HepG2 (cell line): ENCODE results near the gene PIKFYVE. TPM values are rescaled to one million over a fixed set of nuclear protein-coding genes. Genes with fewer than 3 reads are reported as not detected.
A peak's percentile ranks its signal among the peaks of the same experiment; 100 is the strongest.

Experiments
- AGO2 ChIP-seq: fragments of 200-400 bp; formaldehyde crosslinking; optimal IDR thresholded peaks from 2 replicates; pipeline ENCODE3; 2017; ENCODE audit warnings: mild to moderate bottlenecking, low read depth, low read length, moderate library complexity
- DNMT3B ChIP-seq: conservative IDR thresholded peaks from 2 replicates; pipeline ENCODE4 v1.6.1; 2016; ENCODE audit warnings: missing biosample characterization, control low read depth
- ELF3 ChIP-seq: IDR thresholded peaks from 2 replicates; pipeline ENCODE4 v1.6.1; 2016; ENCODE audit warnings: missing genetic modification reagents, missing compliant biosample characterization
- HCFC1 ChIP-seq: fragments of 150-350 bp; IDR thresholded peaks from 2 replicates; pipeline ENCODE4 v1.6.1; 2014; ENCODE audit warnings: low read depth, low read length
- MEIS2 ChIP-seq: sonication (generic); formaldehyde crosslinking; IDR thresholded peaks from 2 replicates; pipeline ENCODE4 v1.9.0; 2021; ENCODE audit warnings: mild to moderate bottlenecking, missing genetic modification reagents
- NFKBIZ ChIP-seq: IDR thresholded peaks from 2 replicates; pipeline ENCODE4 v1.6.1; 2018; ENCODE audit warnings: missing genetic modification reagents, missing compliant biosample characterization
- PRDM10 ChIP-seq: sonication (generic); formaldehyde crosslinking; IDR thresholded peaks from 2 replicates; pipeline ENCODE4 v1.4.0; 2020; ENCODE audit warnings: low read depth, missing genetic modification reagents
- RARG ChIP-seq: sonication (generic); formaldehyde crosslinking; IDR thresholded peaks from 2 replicates; pipeline ENCODE4 v1.4.0; 2020; ENCODE audit warnings: low read depth, mild to moderate bottlenecking, missing genetic modification reagents
- RBAK ChIP-seq: sonication (generic); formaldehyde crosslinking; IDR thresholded peaks from 2 replicates; pipeline ENCODE4 v1.5.1; 2020; ENCODE audit warnings: mild to moderate bottlenecking, missing genetic modification reagents
- RELA ChIP-seq: sonication (generic); formaldehyde crosslinking; IDR thresholded peaks from 2 replicates; pipeline ENCODE4 v1.4.0; 2020; ENCODE audit warnings: missing genetic modification reagents
- RFXAP ChIP-seq: sonication (generic); formaldehyde crosslinking; IDR thresholded peaks from 2 replicates; pipeline ENCODE4 v1.4.0; 2020; ENCODE audit warnings: missing genetic modification reagents, borderline replicate concordance
- RXRA ChIP-seq: sonication (generic); formaldehyde crosslinking; IDR thresholded peaks from 2 replicates; pipeline ENCODE4 v1.5.1; 2020; ENCODE audit warnings: missing genetic modification reagents
- SCMH1 ChIP-seq: sonication (generic); formaldehyde crosslinking; IDR thresholded peaks from 2 replicates; pipeline ENCODE4 v1.9.0; 2021; ENCODE audit warnings: missing genetic modification reagents, mild to moderate bottlenecking, borderline replicate concordance
- ZC3H13 ChIP-seq: sonication (generic); formaldehyde crosslinking; IDR thresholded peaks from 2 replicates; pipeline ENCODE4 v1.8.1; 2023; ENCODE audit warnings: mild to moderate bottlenecking, missing genetic modification reagents, moderate library complexity
- ZNF138 ChIP-seq: sonication (generic); formaldehyde crosslinking; IDR thresholded peaks from 2 replicates; pipeline ENCODE4 v1.5.0; 2020; ENCODE audit warnings: mild to moderate bottlenecking, low read depth, missing genetic modification reagents
- ZNF34 ChIP-seq: sonication (generic); formaldehyde crosslinking; IDR thresholded peaks from 2 replicates; pipeline ENCODE4 v1.4.0; 2020; ENCODE audit warnings: mild to moderate bottlenecking, missing genetic modification reagents, borderline replicate concordance
- ZNF501 ChIP-seq: sonication (generic); formaldehyde crosslinking; IDR thresholded peaks from 2 replicates; pipeline ENCODE4 v1.5.1; 2020; ENCODE audit warnings: mild to moderate bottlenecking, moderate library complexity, missing genetic modification reagents
- polyA plus RNA-seq, 8 experiments: library from polyadenylated mRNA; depleted of rRNA in 3 of 8; stranded (reverse) in 7 of 8; unstranded in 1 of 8; fragments of >200 nt; fragmentation: Illumina TruSeq in 4 of 8; extraction: Trizol in 4 of 8; gene quantifications; 2 replicates each; pipeline versions ENCODE4 v1.2.1 to v1.2.3, GENCODE V29; 2011 to 2016; ENCODE audit warnings: low read depth in 4 of 8, missing spikeins in 1 of 8, mixed read lengths in 1 of 8; ENCODE audit not compliant: insufficient read depth in 1 of 8
- total RNA-seq, 5 experiments: library from RNA; depleted of rRNA; stranded (reverse); fragments of >200 nt; fragmentation: Illumina TruSeq; extraction: Trizol; gene quantifications; 2 replicates each; pipeline ENCODE4 v1.2.3, GENCODE V29; 2016; ENCODE audit warnings: low read depth in 1 of 5
- TF ChIP-seq, protein P1 (sequence below): sonication (generic); formaldehyde crosslinking; IDR thresholded peaks from 2 replicates; pipeline ENCODE4 v1.5.0; 2020; ENCODE audit warnings: mild to moderate bottlenecking, missing genetic modification reagents
- TF ChIP-seq, protein P2 (sequence below): sonication (generic); formaldehyde crosslinking; IDR thresholded peaks from 2 replicates; pipeline ENCODE4 v1.5.0; 2020; ENCODE audit warnings: missing genetic modification reagents
- TF ChIP-seq, protein P3 (sequence below): sonication (generic); formaldehyde crosslinking; IDR thresholded peaks from 2 replicates; pipeline ENCODE4 v1.4.0; 2020; ENCODE audit warnings: mild to moderate bottlenecking, missing genetic modification reagents

PIKFYVE gene
- total and polyA plus RNA-seq, 2 of the 13 experiments (the other 11 are each of a cell fraction or from before 2014, with no cell fraction given) = 20.2 to 21.7 TPM

GRCh38 chr2:208254871-208255556, 11.0 kb upstream of the PIKFYVE start, which contains the start of gene IDH1 (continued):
- TF ChIP-seq, protein P1, sequence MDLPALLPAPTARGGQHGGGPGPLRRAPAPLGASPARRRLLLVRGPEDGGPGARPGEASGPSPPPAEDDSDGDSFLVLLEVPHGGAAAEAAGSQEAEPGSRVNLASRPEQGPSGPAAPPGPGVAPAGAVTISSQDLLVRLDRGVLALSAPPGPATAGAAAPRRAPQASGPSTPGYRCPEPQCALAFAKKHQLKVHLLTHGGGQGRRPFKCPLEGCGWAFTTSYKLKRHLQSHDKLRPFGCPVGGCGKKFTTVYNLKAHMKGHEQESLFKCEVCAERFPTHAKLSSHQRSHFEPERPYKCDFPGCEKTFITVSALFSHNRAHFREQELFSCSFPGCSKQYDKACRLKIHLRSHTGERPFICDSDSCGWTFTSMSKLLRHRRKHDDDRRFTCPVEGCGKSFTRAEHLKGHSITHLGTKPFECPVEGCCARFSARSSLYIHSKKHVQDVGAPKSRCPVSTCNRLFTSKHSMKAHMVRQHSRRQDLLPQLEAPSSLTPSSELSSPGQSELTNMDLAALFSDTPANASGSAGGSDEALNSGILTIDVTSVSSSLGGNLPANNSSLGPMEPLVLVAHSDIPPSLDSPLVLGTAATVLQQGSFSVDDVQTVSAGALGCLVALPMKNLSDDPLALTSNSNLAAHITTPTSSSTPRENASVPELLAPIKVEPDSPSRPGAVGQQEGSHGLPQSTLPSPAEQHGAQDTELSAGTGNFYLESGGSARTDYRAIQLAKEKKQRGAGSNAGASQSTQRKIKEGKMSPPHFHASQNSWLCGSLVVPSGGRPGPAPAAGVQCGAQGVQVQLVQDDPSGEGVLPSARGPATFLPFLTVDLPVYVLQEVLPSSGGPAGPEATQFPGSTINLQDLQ (CRISPR knock-in tag) = peak; percentile 73; the same call in 1 of the 2 replicates
- no peak for TF ChIP-seq RBAK (CRISPR knock-in tag)
- peak; percentile 77 for TF ChIP-seq ZNF501 (CRISPR knock-in tag)
- peak; percentile 84 for TF ChIP-seq AGO2
- 0 out of 2 replicates have a peak, but pooled peaks have one; percentile 27 for TF ChIP-seq NFKBIZ (CRISPR knock-in tag)
- TF ChIP-seq SCMH1 (CRISPR knock-in tag) = no peak
- TF ChIP-seq ZC3H13 (CRISPR knock-in tag) = no peak
- TF ChIP-seq MEIS2 = 0 out of 2 replicates have a peak, but pooled peaks have one; percentile 69
- TF ChIP-seq, protein P2, sequence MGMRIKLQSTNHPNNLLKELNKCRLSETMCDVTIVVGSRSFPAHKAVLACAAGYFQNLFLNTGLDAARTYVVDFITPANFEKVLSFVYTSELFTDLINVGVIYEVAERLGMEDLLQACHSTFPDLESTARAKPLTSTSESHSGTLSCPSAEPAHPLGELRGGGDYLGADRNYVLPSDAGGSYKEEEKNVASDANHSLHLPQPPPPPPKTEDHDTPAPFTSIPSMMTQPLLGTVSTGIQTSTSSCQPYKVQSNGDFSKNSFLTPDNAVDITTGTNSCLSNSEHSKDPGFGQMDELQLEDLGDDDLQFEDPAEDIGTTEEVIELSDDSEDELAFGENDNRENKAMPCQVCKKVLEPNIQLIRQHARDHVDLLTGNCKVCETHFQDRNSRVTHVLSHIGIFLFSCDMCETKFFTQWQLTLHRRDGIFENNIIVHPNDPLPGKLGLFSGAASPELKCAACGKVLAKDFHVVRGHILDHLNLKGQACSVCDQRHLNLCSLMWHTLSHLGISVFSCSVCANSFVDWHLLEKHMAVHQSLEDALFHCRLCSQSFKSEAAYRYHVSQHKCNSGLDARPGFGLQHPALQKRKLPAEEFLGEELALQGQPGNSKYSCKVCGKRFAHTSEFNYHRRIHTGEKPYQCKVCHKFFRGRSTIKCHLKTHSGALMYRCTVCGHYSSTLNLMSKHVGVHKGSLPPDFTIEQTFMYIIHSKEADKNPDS = no peak
- peak; percentile 73; the same call in 1 of the 2 replicates for TF ChIP-seq RFXAP (CRISPR knock-in tag)
- peak; percentile 80 for TF ChIP-seq ELF3 (CRISPR knock-in tag)
- TF ChIP-seq ZNF138 = peak; percentile 57; the same call in 1 of the 2 replicates
- TF ChIP-seq PRDM10 (CRISPR knock-in tag) = peak; percentile 83; the same call in 1 of the 2 replicates
- TF ChIP-seq RELA (CRISPR knock-in tag) = no peak
- TF ChIP-seq DNMT3B (CRISPR knock-in tag) = no peak; the same call in 1 of the 2 replicates
- TF ChIP-seq RARG (CRISPR knock-in tag) = no peak
- TF ChIP-seq ZNF34 (CRISPR knock-in tag) = 0 out of 2 replicates have a peak, but pooled peaks have one; percentile 39
- peak; percentile 83; the same call in 1 of the 2 replicates for TF ChIP-seq RXRA
- TF ChIP-seq, protein P3, sequence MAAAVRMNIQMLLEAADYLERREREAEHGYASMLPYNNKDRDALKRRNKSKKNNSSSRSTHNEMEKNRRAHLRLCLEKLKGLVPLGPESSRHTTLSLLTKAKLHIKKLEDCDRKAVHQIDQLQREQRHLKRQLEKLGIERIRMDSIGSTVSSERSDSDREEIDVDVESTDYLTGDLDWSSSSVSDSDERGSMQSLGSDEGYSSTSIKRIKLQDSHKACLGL (CRISPR knock-in tag) = peak; percentile 41; the same call in 1 of the 2 replicates
- 0 out of 2 replicates have a peak, but pooled peaks have one; percentile 24 for TF ChIP-seq HCFC1
